IPS DF 19.7 (cell line): Measurements from ENCODE around the gene XKR7.

Experiments used
- DNase-seq: peaks from one replicate; pipeline ENCODE4 v3.0.0-alpha.2; 2013; ENCODE audit warnings: low read depth, low spot score

XKR7 gene

GRCh38 chr20:32040142-32040953 is 72.4 kb downstream of the XKR7 start:
- DNase-seq: no peak

- DNase-seq: no peak
Observed at GRCh38 chr20:32045999-32046398, 78.0 kb downstream of the XKR7 start.

- no peak for DNase-seq
Observed at GRCh38 chr20:32050324-32050841, 82.4 kb downstream of the XKR7 start.

GRCh38 chr20:32050851-32051556 is 83.1 kb downstream of the XKR7 start:
- no peak for DNase-seq

- DNase-seq: no peak
Observed at GRCh38 chr20:32051720-32052089, 83.8 kb downstream of the XKR7 start.

GRCh38 chr20:32052090-32052777 is 84.3 kb downstream of the XKR7 start, which contains the start of gene HCK:
TSS of gene HCK (plus strand) at chr20:32052242.
- DNase-seq: no peak

GRCh38 chr20:32052778-32053362 is 84.9 kb downstream of the XKR7 start:
- no peak for DNase-seq
